PC-3 (cell line): ENCODE results near the gene MACROD2. TPM values are rescaled to one million over a fixed set of nuclear protein-coding genes. Genes with fewer than 3 reads are reported as not detected.

Experiments used
- ATAC-seq: fragments of 200-7000 bp; cut with Tn5 transposase; 2 replicates; pipeline ENCODE4 v1.9.1; 2020; ENCODE audit warnings: mild to moderate bottlenecking, moderate library complexity
- BruUV-seq: library from RNA; stranded (reverse); fragments of 400-500 nt; replicated peaks from 2 replicates; lab custom pipeline; 2021; lab: Mats Ljungman, UMichigan
- CTCF ChIA-PET: fragments of 300-600 bp; sonication (Branson Sonifier 250); formaldehyde crosslinking; loops from one replicate; lab custom pipeline; 2022; ENCODE audit warnings: antibody characterized with exemption; lab: Charles Lee
- POLR2A ChIA-PET: fragments of 300-600 bp; sonication (Branson Sonifier 250); formaldehyde crosslinking; loops from one replicate; lab custom pipeline; 2022; ENCODE audit warnings: antibody characterized with exemption; ENCODE audit not compliant: unreplicated experiment; lab: Charles Lee
- DNase-seq: peaks from one replicate; pipeline ENCODE4 v3.0.0-alpha.2; 2015
- H2AFZ ChIP-seq: fragments of 300-600 bp; sonication (generic); 2 replicates; pipeline ENCODE4 v1.6.0; 2016; ENCODE audit warnings: antibody characterized with exemption, low read length
- H3F3A ChIP-seq: fragments of 300-600 bp; sonication (generic); one replicate; pipeline ENCODE4 v1.6.0; 2017; ENCODE audit warnings: antibody characterized with exemption, low read length, control low read depth, mild to moderate bottlenecking; ENCODE audit not compliant: unreplicated experiment
- H3K27ac ChIP-seq: fragments of 300-600 bp; sonication (generic); 2 replicates; pipeline ENCODE4 v1.5.1; 2016; ENCODE audit warnings: mild to moderate bottlenecking, low read length
- H3K27me3 ChIP-seq: fragments of 300-600 bp; sonication (generic); 2 replicates; pipeline ENCODE4 v1.6.1; 2016; ENCODE audit warnings: low read length, mixed read lengths
- H3K36me3 ChIP-seq: fragments of 300-600 bp; sonication (generic); 2 replicates; pipeline ENCODE4 v1.6.1; 2016; ENCODE audit warnings: low read depth, mixed run types, low read length, mixed read lengths
- H3K4me1 ChIP-seq: fragments of 300-600 bp; sonication (generic); 2 replicates; pipeline ENCODE4 v1.5.1; 2016; ENCODE audit warnings: low read length; ENCODE audit not compliant: insufficient read depth
- H3K4me2 ChIP-seq: fragments of 300-600 bp; sonication (generic); 2 replicates; pipeline ENCODE4 v1.6.0; 2016; ENCODE audit warnings: low read length
- H3K4me3 ChIP-seq: fragments of 300-600 bp; sonication (generic); 2 replicates; pipeline ENCODE4 v1.5.1; 2016; ENCODE audit warnings: mild to moderate bottlenecking, low read length, mixed read lengths
- H3K79me2 ChIP-seq: fragments of 300-600 bp; sonication (generic); 2 replicates; pipeline ENCODE4 v1.6.1; 2017; ENCODE audit warnings: low read length, mixed read lengths
- H3K9ac ChIP-seq: fragments of 300-600 bp; sonication (generic); 2 replicates; pipeline ENCODE4 v1.6.0; 2016; ENCODE audit warnings: mild to moderate bottlenecking, low read length
- H3K9me2 ChIP-seq: fragments of 300-600 bp; sonication (generic); replicated peaks from 2 replicates; pipeline ENCODE4 v1.6.1; 2016; ENCODE audit warnings: mixed run types, low read length, mixed read lengths
- H3K9me3 ChIP-seq: fragments of 300-600 bp; sonication (generic); 2 replicates; pipeline ENCODE4 v1.6.1; 2016; ENCODE audit warnings: low read length, mixed read lengths
- H4K20me1 ChIP-seq: fragments of 300-600 bp; sonication (generic); 2 replicates; pipeline ENCODE4 v1.6.1; 2016; ENCODE audit warnings: low read length, mixed read lengths
- CTCF ChIP-seq: fragments of 300-600 bp; sonication (generic); conservative IDR thresholded peaks from 2 replicates; pipeline ENCODE4 v1.5.1; 2017; ENCODE audit warnings: antibody characterized with exemption, low read depth, mild to moderate bottlenecking, low read length
- EZH2 ChIP-seq: fragments of 300-600 bp; sonication (generic); IDR thresholded peaks from one replicate; pipeline ENCODE4 v1.6.1; 2017; ENCODE audit warnings: antibody characterized with exemption, mild to moderate bottlenecking, low read length; ENCODE audit not compliant: unreplicated experiment
- EZH2phosphoT487 ChIP-seq: fragments of 300-600 bp; sonication (generic); IDR thresholded peaks from 2 replicates; pipeline ENCODE4 v1.6.1; 2018; ENCODE audit warnings: mild to moderate bottlenecking, antibody characterized with exemption, low read length, borderline replicate concordance
- intact Hi-C: fragments of 100-400 bp; cut with micrococcal nuclease; formaldehyde crosslinking; loops from 2 replicates; pipeline ENCODE4 v1.9.0; 2023
- total RNA-seq: library from RNA; depleted of rRNA; stranded (reverse); fragments of >200 nt; gene quantifications from 2 replicates; pipeline ENCODE4 v1.2.3, GENCODE V29; 2014

The MACROD2 gene
- total RNA-seq, 1 experiment from 2014 or later, result 3.1 TPM

DNA sequence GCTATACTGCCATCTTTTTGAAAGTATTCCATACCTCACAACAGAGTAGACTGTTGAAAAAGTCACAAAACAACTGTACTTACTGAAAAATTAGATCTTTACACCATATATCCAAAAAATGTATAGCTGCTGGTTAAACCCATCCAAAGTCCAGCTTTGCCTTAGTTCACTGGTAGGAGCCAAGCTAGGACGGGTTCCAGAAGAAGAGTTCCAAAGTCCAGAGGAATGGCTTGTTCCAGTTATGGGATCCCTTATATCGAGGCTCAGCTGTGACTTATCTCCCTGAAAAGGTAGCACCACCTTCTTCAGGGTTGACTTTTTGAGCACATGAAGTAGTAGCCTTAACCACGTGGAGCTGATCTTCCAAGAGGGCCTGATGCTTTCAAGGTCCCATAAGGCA lies 578.4 kb downstream of the MACROD2 start:
- H3K4me3 ChIP-seq, result no peak overlapping the region
- no peaks in the 10 kb centered on the region for H3K4me1 ChIP-seq
- H3F3A ChIP-seq, result no peaks in the 10 kb centered on the region
- TF ChIP-seq CTCF (no peak), EZH2phosphoT487 (no peak), EZH2 (no peak)
- no peak for DNase-seq
- no peaks in the 10 kb centered on the region for H3K36me3 ChIP-seq
- CTCF ChIA-PET, result no interaction called here
- ATAC-seq, result no peak
- no TSS peak for BruUV-seq
- H3K27ac ChIP-seq, result no peak overlapping the region
- H3K4me2 ChIP-seq, result no peak overlapping the region
- intact Hi-C loops, result no loop called here
- H3K27me3 ChIP-seq, result no peaks in the 10 kb centered on the region
- no peaks in the 10 kb centered on the region for H3K79me2 ChIP-seq
- H3K9me3 ChIP-seq, result no peaks in the 10 kb centered on the region
- H4K20me1 ChIP-seq, result no peaks in the 10 kb centered on the region
- POLR2A ChIA-PET, result no interaction called here
- H2AFZ ChIP-seq, result no peak overlapping the region
- H3K9me2 ChIP-seq, result no peaks in the 10 kb centered on the region
- no peak overlapping the region for H3K9ac ChIP-seq

DNA sequence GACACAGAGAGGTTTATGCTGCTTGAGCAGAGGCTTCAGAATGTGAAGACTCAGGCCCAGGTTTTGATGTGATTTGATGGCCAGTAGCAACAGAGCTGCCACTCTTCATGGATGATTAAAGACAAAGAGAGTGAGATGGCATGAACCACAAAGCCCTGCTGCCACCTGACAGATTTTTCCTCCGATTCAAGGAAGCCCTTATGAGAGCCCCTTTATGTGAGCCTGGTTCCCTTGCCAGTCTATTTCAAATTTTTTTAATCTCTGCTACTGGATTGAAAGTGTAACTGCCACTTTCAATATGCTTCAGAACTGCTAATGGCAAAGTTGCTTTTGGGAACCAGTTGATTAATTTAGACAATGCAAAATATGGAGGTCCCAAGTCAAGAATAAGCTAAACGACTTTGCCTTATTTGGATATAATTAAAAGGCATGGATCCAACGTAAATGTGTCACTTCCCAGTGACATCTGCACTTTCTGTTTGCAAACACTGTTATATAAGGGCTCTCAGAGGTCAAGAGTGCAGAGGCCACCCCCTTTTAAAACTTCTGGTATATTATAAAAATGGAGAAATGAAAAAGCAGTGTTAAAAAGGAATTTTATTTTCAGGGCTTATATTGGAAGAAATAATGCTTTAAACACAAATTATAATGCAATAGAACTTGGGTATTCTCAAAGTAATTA lies 581.0 kb downstream of the MACROD2 start:
- H3K9me3 ChIP-seq, result no peaks in the 10 kb centered on the region
- no peak overlapping the region for H3K9ac ChIP-seq
- no TSS peak for BruUV-seq
- no peak for TF ChIP-seq EZH2phosphoT487
- no peak for TF ChIP-seq CTCF
- TF ChIP-seq EZH2, result no peak
- no peak overlapping the region for H3K4me3 ChIP-seq
- H3K9me2 ChIP-seq, result no peaks in the 10 kb centered on the region
- no peak overlapping the region for H3K4me2 ChIP-seq
- DNase-seq, result no peak
- no peaks in the 10 kb centered on the region for H3K79me2 ChIP-seq
- intact Hi-C loops, result no loop called here
- no peaks in the 10 kb centered on the region for H3F3A ChIP-seq
- POLR2A ChIA-PET, result no interaction called here
- CTCF ChIA-PET, result no interaction called here
- H3K27ac ChIP-seq, result no peak overlapping the region
- H3K27me3 ChIP-seq, result no peaks in the 10 kb centered on the region
- H4K20me1 ChIP-seq, result no peaks in the 10 kb centered on the region
- H3K36me3 ChIP-seq, result no peaks in the 10 kb centered on the region
- no peak for ATAC-seq
- H2AFZ ChIP-seq, result no peak overlapping the region
- H3K4me1 ChIP-seq, result peaks cover 16% of the 10 kb centered on the region

- ChIA-PET POLR2A (interaction anchor here (0.6 to 0.7 kb wide), 2 partner anchors 130 to 303 kb away, joined by 4 to 6 read pairs; no protein-coding TSS in a partner anchor), CTCF (interaction anchor here (0.6 to 1.2 kb wide), 3 partner anchors 66 to 243 kb away, joined by 3 to 4 read pairs (median 3); partner anchors contain the start of gene FLRT3)
- no peaks in the 10 kb centered on the region for H3K79me2 ChIP-seq
- TF ChIP-seq CTCF (no peak), EZH2phosphoT487 (peak; percentile 67)
- DNase-seq (peak; percentile 88), ATAC-seq (peak; percentile 37)
- intact Hi-C loops, result loop anchor here (2.0 to 10.0 kb wide), 4 partner anchors 93 to 404 kb away; partner anchors contain the start of gene FLRT3
- no peak overlapping the region for H3K9ac ChIP-seq
- no TSS peak for BruUV-seq
- no peaks in the 10 kb centered on the region for H3K9me2 ChIP-seq
- no peaks in the 10 kb centered on the region for H3K27me3 ChIP-seq
- no peaks in the 10 kb centered on the region for H3K36me3 ChIP-seq
- no peak overlapping the region for H2AFZ ChIP-seq
- H3K4me2 ChIP-seq, result peak overlapping the region; percentile 28
- 0 out of 2 replicates have a peak, but pooled peaks cover 3% of the 10 kb centered on the region for H4K20me1 ChIP-seq
- no peak overlapping the region for H3K4me3 ChIP-seq
- no peaks in the 10 kb centered on the region for H3K9me3 ChIP-seq
- peak overlapping the region; percentile 45 for H3K27ac ChIP-seq
- H3K4me1 ChIP-seq, result peaks cover 41% of the 10 kb centered on the region
- H3F3A ChIP-seq, result peaks cover 4% of the 10 kb centered on the region
These were observed 585.2 kb downstream of the MACROD2 start for GRCh38 chr20:14580418-14581074.
